Loucy (cell line): Measurements from ENCODE around the gene CDK7.

ENCODE experiments used
- EZH2phosphoT487 ChIP-seq: fragments of 200-600 bp; IDR thresholded peaks from 2 replicates; pipeline ENCODE4 v1.6.1; 2018; ENCODE audit warnings: antibody characterized with exemption, mild to moderate bottlenecking, moderate library complexity, borderline replicate concordance
- TF ChIP-seq, protein P1 (sequence below): fragments of 200-600 bp; sonication (generic); conservative IDR thresholded peaks from 2 replicates; pipeline ENCODE4 v1.5.1; 2014; ENCODE audit warnings: mild to moderate bottlenecking, antibody characterized with exemption, low read length

DNA sequence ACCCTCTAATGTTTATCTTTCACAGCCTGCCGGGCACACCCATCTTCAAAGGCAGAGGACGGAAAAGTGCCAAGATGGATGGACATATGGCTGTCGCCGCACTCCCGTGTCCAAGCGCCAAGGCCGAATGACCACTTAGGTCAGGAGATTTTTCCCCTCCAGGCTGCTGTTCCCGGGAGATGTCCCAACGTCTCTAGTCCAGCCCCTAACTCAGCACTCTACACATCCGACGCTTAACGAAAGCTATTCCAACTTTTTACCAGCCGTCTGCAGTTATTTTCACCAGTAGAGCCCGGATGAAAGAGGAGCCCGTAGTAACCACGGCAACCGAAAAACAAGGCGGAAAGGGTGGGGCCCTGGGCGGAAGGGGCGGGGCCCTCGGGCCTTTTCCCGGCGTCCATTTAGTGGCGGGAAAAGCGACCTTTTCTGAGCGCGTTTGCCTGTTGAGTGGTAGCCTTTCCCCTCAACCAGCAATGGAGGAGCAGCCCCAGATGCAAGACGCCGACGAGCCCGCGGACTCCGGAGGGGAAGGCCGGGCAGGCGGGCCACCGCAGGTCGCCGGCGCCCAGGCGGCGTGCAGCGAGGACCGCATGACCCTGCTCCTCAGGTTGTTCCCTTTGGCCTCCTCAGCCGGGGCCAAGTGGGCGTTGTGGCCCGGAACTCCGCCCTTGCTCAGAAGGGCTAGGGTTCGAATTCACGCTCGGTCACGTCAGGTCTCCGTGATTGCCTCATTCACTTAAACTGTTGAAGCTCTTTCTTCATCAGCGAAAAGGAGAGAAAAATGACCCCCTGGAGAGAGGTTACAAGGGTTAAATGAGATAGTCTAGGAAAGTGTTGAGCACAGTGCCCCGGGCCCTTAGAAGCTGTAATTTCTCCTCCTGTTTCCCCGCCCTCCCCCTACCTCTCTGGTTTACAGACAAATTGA, 45.3 kb upstream of the CDK7 start, which contains the start of gene CENPH:
- no peak for TF ChIP-seq EZH2phosphoT487
- TF ChIP-seq, protein P1, sequence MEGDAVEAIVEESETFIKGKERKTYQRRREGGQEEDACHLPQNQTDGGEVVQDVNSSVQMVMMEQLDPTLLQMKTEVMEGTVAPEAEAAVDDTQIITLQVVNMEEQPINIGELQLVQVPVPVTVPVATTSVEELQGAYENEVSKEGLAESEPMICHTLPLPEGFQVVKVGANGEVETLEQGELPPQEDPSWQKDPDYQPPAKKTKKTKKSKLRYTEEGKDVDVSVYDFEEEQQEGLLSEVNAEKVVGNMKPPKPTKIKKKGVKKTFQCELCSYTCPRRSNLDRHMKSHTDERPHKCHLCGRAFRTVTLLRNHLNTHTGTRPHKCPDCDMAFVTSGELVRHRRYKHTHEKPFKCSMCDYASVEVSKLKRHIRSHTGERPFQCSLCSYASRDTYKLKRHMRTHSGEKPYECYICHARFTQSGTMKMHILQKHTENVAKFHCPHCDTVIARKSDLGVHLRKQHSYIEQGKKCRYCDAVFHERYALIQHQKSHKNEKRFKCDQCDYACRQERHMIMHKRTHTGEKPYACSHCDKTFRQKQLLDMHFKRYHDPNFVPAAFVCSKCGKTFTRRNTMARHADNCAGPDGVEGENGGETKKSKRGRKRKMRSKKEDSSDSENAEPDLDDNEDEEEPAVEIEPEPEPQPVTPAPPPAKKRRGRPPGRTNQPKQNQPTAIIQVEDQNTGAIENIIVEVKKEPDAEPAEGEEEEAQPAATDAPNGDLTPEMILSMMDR, result no peak
